Colonic mucosa (tissue), 4 donors: ENCODE results near the gene SLC38A4. TPM values are rescaled to one million over a fixed set of nuclear protein-coding genes. Genes with fewer than 3 reads are reported as not detected.

ENCODE experiments used
- DNase-seq: peaks from one replicate; pipeline ENCODE4 v3.0.0-alpha.2; 2020
- H3K27ac ChIP-seq: fragments of 200-600 bp; one replicate; pipeline ENCODE4 v1.8.0; 2021
- H3K27me3 ChIP-seq: fragments of 200-600 bp; one replicate; pipeline ENCODE4 v1.8.0; 2021
- H3K36me3 ChIP-seq: fragments of 200-600 bp; one replicate; pipeline ENCODE4 v1.8.0; 2021
- H3K4me1 ChIP-seq: fragments of 200-600 bp; one replicate; pipeline ENCODE4 v1.8.0; 2021; ENCODE audit warnings: mild to moderate bottlenecking
- H3K4me3 ChIP-seq: fragments of 200-600 bp; one replicate; pipeline ENCODE4 v1.8.0; 2021
- H3K9ac ChIP-seq, 2 donors: one replicate each; pipeline ENCODE4 v1.7.0; 2013; ENCODE audit warnings: control low read depth in 2 of 2, low read depth in 2 of 2, low read length in 2 of 2
- H3K9me3 ChIP-seq: fragments of 200-600 bp; one replicate; pipeline ENCODE4 v1.8.0; 2021
- CTCF ChIP-seq: fragments of 200-600 bp; IDR thresholded peaks from one replicate; pipeline ENCODE4 v1.8.0; 2022; ENCODE audit warnings: antibody characterized with exemption, mild to moderate bottlenecking
- intact Hi-C: fragments of 100-400 bp; cut with DNase I; formaldehyde crosslinking; loops from one replicate; pipeline ENCODE4 v1.14.1; 2022
- total RNA-seq, 2 donors: library from RNA; stranded (reverse); fragmentation: NEBNext Ultra II Directional in 1 of 2; extraction: Animal tissue kit (Norgen Biotek cat#: 25700) in 1 of 2; gene quantifications; one replicate each; pipeline ENCODE4 v1.2.1, GENCODE V29; 2021
- donor health status: healthy.
- donor health status: DM: no; HTN: no; CAD: no.
- donor health status: DM: no; HTN: no; CAD: no.

Gene SLC38A4
- total RNA-seq, 2 donors from 2014 or later: 2.8 to 3.2 TPM

- Histone ChIP-seq H3K4me3 (no peak overlapping the region), H3K4me1 (no peaks in the 10 kb centered on the region), H3K27ac (no peak overlapping the region), H3K9me3 (no peaks in the 10 kb centered on the region), H3K36me3 (no peaks in the 10 kb centered on the region), H3K9ac (no peak overlapping the region), H3K27me3 (no peaks in the 10 kb centered on the region)
- intact Hi-C loops: no loop called here
- no peak for DNase-seq
- no peak for TF ChIP-seq CTCF
These were observed 39.0 kb downstream of the SLC38A4 start for GRCh38 chr12:46786774-46787173.

GRCh38 chr12:46785382-46785781 is 40.4 kb downstream of the SLC38A4 start:
- intact Hi-C loops: no loop called here
- TF ChIP-seq CTCF: no peak

GRCh38 chr12:46783871-46784270 is 41.9 kb downstream of the SLC38A4 start:
- Histone ChIP-seq H3K9ac (no peak overlapping the region), H3K36me3 (no peaks in the 10 kb centered on the region), H3K4me1 (no peaks in the 10 kb centered on the region), H3K9me3 (no peaks in the 10 kb centered on the region), H3K4me3 (no peak overlapping the region), H3K27me3 (no peaks in the 10 kb centered on the region), H3K27ac (no peak overlapping the region)
- intact Hi-C loops: no loop called here
- TF ChIP-seq CTCF: no peak
- DNase-seq: no peak

More at GRCh38 chr12:46785382-46785781, 40.4 kb downstream of the SLC38A4 start:
- DNase-seq: no peak
- H3K9me3 ChIP-seq: no peaks in the 10 kb centered on the region
- H3K27me3 ChIP-seq: no peaks in the 10 kb centered on the region
- no peak overlapping the region for H3K4me3 ChIP-seq
- no peak overlapping the region for H3K27ac ChIP-seq
- no peaks in the 10 kb centered on the region for H3K36me3 ChIP-seq
- H3K4me1 ChIP-seq: no peaks in the 10 kb centered on the region
- no peak overlapping the region for H3K9ac ChIP-seq

- Histone ChIP-seq H3K36me3 (no peaks in the 10 kb centered on the region), H3K9me3 (no peaks in the 10 kb centered on the region), H3K27ac (no peak overlapping the region), H3K4me3 (no peak overlapping the region), H3K9ac (no peak overlapping the region), H3K27me3 (no peaks in the 10 kb centered on the region), H3K4me1 (no peaks in the 10 kb centered on the region)
- DNase-seq: no peak
- no peak for TF ChIP-seq CTCF
- intact Hi-C loops: no loop called here
These were observed 45.9 kb downstream of the SLC38A4 start for GRCh38 chr12:46779879-46780278.

- no peak for TF ChIP-seq CTCF
- Histone ChIP-seq H3K9me3 (no peaks in the 10 kb centered on the region), H3K4me3 (no peak overlapping the region), H3K9ac (no peak overlapping the region), H3K36me3 (no peaks in the 10 kb centered on the region), H3K4me1 (no peaks in the 10 kb centered on the region), H3K27ac (no peak overlapping the region), H3K27me3 (no peaks in the 10 kb centered on the region)
- intact Hi-C loops: no loop called here
- no peak for DNase-seq
These were observed 46.7 kb downstream of the SLC38A4 start for GRCh38 chr12:46779063-46779462.

GRCh38 chr12:46778415-46778814 is 47.4 kb downstream of the SLC38A4 start:
- no peak overlapping the region for H3K4me3 ChIP-seq
- no peaks in the 10 kb centered on the region for H3K9me3 ChIP-seq
- no peak overlapping the region for H3K9ac ChIP-seq
- no peaks in the 10 kb centered on the region for H3K27me3 ChIP-seq
- no peak overlapping the region for H3K27ac ChIP-seq
- H3K36me3 ChIP-seq: no peaks in the 10 kb centered on the region
- intact Hi-C loops: no loop called here
- H3K4me1 ChIP-seq: no peaks in the 10 kb centered on the region
- no peak for TF ChIP-seq CTCF
- no peak for DNase-seq
